ENCODE results near the gene SLF2.

The SLF2 gene, protein sequence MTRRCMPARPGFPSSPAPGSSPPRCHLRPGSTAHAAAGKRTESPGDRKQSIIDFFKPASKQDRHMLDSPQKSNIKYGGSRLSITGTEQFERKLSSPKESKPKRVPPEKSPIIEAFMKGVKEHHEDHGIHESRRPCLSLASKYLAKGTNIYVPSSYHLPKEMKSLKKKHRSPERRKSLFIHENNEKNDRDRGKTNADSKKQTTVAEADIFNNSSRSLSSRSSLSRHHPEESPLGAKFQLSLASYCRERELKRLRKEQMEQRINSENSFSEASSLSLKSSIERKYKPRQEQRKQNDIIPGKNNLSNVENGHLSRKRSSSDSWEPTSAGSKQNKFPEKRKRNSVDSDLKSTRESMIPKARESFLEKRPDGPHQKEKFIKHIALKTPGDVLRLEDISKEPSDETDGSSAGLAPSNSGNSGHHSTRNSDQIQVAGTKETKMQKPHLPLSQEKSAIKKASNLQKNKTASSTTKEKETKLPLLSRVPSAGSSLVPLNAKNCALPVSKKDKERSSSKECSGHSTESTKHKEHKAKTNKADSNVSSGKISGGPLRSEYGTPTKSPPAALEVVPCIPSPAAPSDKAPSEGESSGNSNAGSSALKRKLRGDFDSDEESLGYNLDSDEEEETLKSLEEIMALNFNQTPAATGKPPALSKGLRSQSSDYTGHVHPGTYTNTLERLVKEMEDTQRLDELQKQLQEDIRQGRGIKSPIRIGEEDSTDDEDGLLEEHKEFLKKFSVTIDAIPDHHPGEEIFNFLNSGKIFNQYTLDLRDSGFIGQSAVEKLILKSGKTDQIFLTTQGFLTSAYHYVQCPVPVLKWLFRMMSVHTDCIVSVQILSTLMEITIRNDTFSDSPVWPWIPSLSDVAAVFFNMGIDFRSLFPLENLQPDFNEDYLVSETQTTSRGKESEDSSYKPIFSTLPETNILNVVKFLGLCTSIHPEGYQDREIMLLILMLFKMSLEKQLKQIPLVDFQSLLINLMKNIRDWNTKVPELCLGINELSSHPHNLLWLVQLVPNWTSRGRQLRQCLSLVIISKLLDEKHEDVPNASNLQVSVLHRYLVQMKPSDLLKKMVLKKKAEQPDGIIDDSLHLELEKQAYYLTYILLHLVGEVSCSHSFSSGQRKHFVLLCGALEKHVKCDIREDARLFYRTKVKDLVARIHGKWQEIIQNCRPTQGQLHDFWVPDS

DNA sequence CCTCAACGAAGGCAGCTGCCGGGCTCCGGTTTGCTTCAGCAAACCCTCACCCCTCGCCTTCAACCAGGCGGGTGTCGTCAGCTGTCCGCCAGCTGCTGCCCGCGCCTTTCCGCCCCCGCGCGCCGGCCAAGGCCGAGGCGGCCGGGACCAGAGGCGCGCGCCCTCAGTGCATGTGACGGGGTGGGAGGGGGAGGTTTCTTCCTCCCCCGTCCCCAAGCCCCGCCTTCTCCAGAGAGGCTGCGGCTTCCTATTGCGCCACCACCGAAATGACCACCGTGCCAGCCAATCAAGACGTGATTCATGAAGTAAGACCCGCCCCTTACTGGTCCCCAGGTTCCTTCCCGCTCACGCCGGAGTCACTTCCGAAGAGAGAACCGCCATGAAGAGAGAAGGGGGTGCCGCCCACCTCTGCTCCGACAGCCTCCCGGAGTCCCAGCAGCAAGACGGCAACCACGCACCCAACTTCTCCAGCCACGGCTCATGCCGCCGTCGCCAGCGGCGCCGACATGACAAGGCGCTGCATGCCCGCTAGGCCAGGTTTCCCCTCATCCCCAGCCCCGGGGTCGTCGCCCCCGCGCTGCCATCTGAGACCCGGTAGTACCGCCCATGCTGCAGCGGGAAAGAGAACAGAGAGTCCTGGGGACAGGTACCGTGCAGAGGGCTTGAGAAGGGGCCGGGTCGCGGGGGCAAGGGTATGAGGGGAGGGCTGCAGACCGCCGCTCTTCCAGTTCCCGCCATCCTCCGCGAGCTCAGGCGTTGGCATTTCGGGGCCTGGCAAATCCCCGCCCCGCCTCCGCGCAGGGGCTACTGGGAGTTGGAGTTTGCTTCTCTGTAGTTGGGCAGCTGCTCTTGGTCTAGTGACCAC is at the start of gene SLF2:
SLF2 (plus strand) TSS at position 359 of the 865 bp plus-strand sequence; CDS start at position 507, 148 bp downstream.
- POLR2A ChIA-PET: no interaction called here
- CTCF ChIA-PET: interaction anchor here (1.1 to 3.7 kb wide), 7 partner anchors 10 to 102 kb away, joined by 3 to 15 read pairs (median 7); partner anchors contain the start of gene LZTS2
- DNase-seq (ENCODE audit: extremely low spot score): peak; percentile 99
- TF ChIP-seq, protein P1, sequence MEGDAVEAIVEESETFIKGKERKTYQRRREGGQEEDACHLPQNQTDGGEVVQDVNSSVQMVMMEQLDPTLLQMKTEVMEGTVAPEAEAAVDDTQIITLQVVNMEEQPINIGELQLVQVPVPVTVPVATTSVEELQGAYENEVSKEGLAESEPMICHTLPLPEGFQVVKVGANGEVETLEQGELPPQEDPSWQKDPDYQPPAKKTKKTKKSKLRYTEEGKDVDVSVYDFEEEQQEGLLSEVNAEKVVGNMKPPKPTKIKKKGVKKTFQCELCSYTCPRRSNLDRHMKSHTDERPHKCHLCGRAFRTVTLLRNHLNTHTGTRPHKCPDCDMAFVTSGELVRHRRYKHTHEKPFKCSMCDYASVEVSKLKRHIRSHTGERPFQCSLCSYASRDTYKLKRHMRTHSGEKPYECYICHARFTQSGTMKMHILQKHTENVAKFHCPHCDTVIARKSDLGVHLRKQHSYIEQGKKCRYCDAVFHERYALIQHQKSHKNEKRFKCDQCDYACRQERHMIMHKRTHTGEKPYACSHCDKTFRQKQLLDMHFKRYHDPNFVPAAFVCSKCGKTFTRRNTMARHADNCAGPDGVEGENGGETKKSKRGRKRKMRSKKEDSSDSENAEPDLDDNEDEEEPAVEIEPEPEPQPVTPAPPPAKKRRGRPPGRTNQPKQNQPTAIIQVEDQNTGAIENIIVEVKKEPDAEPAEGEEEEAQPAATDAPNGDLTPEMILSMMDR (IDR thresholded peaks at IDR 0.05; ENCODE audit: control extremely low read depth, extremely low read depth, low read depth, missing control alignments): no peak

DNA sequence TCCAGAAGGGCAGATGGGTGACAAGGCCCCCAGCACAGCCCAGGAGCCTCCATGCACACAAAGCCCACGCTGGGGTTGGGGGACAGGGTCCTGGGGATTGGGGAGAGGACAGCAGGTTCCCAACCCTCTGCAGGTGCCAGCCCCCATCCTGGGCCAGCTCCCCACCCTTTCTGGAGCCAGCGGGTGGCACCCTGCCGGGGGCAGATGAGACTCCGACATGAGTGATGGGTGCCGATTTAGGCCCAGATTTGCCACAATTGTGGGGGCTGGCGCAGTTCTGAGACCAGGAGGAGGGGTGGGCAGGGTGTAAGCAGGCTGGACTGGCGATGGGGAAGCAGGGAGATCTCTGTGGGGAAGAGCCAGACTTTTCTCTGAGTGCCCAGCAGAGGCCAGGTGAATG is 49.3 kb upstream of the SLF2 start:
- CTCF ChIA-PET: no interaction called here
- POLR2A ChIA-PET: no interaction called here
- TF ChIP-seq, protein P1 (IDR thresholded peaks at IDR 0.05; ENCODE audit: control extremely low read depth, extremely low read depth, low read depth, missing control alignments): no peak
- DNase-seq (ENCODE audit: extremely low spot score): no peak

DNA sequence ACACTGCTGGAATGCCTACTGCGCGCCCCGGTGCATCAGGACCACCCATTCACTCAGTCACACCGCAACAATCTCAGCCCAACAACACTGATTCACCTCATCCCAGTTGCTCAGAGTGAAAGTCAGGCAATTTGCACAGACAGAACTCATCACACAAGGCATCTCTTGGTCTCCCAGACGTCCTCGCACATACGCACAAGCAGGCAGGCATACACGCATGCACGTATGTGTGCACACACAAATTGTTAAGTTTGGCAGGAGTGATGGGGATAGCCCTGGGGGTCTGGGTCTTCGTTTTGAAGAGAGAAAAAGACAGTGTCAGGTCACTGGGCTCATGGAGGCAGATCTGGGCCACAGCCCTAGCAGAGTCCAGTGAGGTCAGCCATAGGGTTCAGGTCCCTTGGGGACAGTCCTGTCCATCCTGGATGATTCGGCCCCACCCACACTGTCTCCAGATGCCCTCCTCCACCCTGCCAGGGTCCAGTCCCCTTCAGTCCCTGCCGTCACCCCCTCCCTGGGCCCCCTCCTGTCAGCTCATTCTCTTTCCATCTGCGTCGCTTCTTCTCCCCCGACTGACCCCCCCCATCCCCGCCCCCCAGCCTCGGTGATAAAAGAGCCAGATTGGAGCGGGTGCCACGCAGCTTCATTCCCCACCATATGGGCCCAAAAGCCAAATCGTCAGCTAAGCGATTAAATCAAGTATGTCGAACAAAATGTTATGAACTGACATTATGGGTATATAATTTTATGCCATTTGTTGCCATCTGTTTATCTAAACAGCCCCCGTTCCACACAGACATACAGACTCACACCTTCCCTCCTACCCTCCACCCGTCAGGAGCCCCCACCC is 48.5 kb upstream of the SLF2 start:
- TF ChIP-seq, protein P1 (IDR thresholded peaks at IDR 0.05; ENCODE audit: control extremely low read depth, extremely low read depth, low read depth, missing control alignments): no peak
- CTCF ChIA-PET: no interaction called here
- no peak for DNase-seq (ENCODE audit: extremely low spot score)
- POLR2A ChIA-PET: no interaction called here

DNA sequence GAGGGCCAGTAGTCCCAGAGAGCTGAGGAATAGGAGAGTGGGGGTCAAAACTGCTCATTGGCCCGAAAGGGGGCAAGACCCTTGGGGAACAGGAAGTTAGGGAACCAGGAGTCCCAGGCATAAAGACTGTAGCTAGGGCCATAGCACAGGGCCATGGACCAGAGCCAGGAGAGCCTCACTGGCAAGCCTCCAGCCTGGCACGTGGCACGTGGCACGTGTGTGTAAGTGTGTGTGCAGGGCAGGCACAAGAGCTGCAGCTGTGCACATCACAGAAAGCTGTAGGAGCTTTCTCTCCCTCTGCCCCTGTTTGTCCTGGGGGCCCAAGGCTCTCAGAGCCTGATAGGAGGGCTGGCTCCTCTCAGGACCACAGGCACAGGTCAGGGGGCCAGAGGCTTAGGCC is 47.8 kb upstream of the SLF2 start:
- no peak for DNase-seq (ENCODE audit: extremely low spot score)
- TF ChIP-seq, protein P1 (IDR thresholded peaks at IDR 0.05; ENCODE audit: control extremely low read depth, extremely low read depth, low read depth, missing control alignments): no peak
- CTCF ChIA-PET: no interaction called here
- POLR2A ChIA-PET: interaction anchor here (1.1 kb wide), 1 partner anchor 17 kb away, joined by 3 read pairs; no protein-coding TSS in a partner anchor

DNA sequence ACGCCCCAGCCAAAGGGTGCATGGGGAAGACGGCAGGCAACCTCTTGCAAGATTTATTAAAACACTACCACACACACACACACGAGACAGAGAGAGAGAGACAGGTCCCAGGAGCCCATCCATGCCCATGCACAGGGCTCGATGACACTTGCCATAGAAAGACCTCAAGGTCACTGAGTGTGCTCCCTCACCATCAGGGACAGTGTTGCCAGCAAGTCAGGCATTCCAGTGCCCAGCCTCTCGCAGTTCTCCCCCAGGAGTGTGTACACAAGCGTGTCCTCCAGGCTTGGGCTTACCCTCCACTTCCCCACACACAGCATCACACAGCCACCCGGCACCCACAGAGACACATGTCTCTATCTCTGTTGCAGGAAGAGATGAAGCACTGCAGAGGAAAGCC is 46.8 kb upstream of the SLF2 start:
- DNase-seq (ENCODE audit: extremely low spot score): no peak
- ChIA-PET POLR2A (interaction anchor here (1.1 kb wide), 1 partner anchor 18 kb away, joined by 3 read pairs; no protein-coding TSS in a partner anchor), CTCF (no interaction called here)
- TF ChIP-seq, protein P1 (IDR thresholded peaks at IDR 0.05; ENCODE audit: control extremely low read depth, extremely low read depth, low read depth, missing control alignments): no peak
